DND-41 (cell line): Measurements from ENCODE around the gene OSBPL10.

Experiments used
- ATAC-seq: fragments of 200-7000 bp; cut with Tn5 transposase; 3 replicates; pipeline ENCODE4 v1.9.1; 2021; ENCODE audit warnings: low read depth; ENCODE audit not compliant: insufficient read depth
- DNase-seq: peaks from one replicate; pipeline ENCODE4 v3.0.0-alpha.2; 2020
- H2AFZ ChIP-seq: 2 replicates; pipeline ENCODE4 v1.6.0; 2012; ENCODE audit warnings: low read depth, low read length
- H3K27ac ChIP-seq: 2 replicates; pipeline ENCODE4 v1.5.1; 2012; ENCODE audit warnings: low read length, inconsistent platforms
- H3K27me3 ChIP-seq: fragments of 200-600 bp; sonication (generic); 2 replicates; pipeline ENCODE4 v1.6.0; 2012; ENCODE audit warnings: low read length, mild to moderate bottlenecking, inconsistent platforms; ENCODE audit not compliant: insufficient read depth, poor library complexity
- H3K36me3 ChIP-seq: 2 replicates; pipeline ENCODE4 v1.5.1; 2012; ENCODE audit warnings: low read length, inconsistent platforms; ENCODE audit not compliant: insufficient read depth
- H3K4me1 ChIP-seq: 2 replicates; pipeline ENCODE4 v1.5.1; 2012; ENCODE audit warnings: mild to moderate bottlenecking, low read length; ENCODE audit not compliant: insufficient read depth
- H3K4me2 ChIP-seq: 2 replicates; pipeline ENCODE4 v1.6.0; 2012; ENCODE audit warnings: mild to moderate bottlenecking, moderate library complexity, low read length, inconsistent platforms; ENCODE audit not compliant: insufficient read depth
- H3K4me3 ChIP-seq, 2 experiments: fragments of 200-600 bp in 1 of 2; shearing (Covaris generic) in 1 of 2; 2 replicates each; pipeline ENCODE4 v1.5.1; 2012 to 2016; ENCODE audit warnings: inconsistent platforms in 2 of 2, low read length in 2 of 2, mild to moderate bottlenecking in 2 of 2, low read depth in 1 of 2, moderate library complexity in 1 of 2
- H3K79me2 ChIP-seq: 2 replicates; pipeline ENCODE4 v1.6.0; 2012; ENCODE audit warnings: low read length, inconsistent platforms; ENCODE audit not compliant: insufficient read depth
- H3K9ac ChIP-seq: 2 replicates; pipeline ENCODE4 v1.6.0; 2012; ENCODE audit warnings: low read depth, mild to moderate bottlenecking, inconsistent platforms, low read length, moderate library complexity
- H3K9me3 ChIP-seq: 2 replicates; pipeline ENCODE4 v1.5.1; 2012; ENCODE audit warnings: low read length, moderate library complexity, mild to moderate bottlenecking, inconsistent platforms; ENCODE audit not compliant: insufficient read depth, severe bottlenecking
- H4K20me1 ChIP-seq: 2 replicates; pipeline ENCODE4 v1.6.0; 2012; ENCODE audit warnings: low read length; ENCODE audit not compliant: insufficient read depth
- EZH2 ChIP-seq: IDR thresholded peaks from 3 replicates; pipeline ENCODE4 v1.6.1; 2012; ENCODE audit warnings: borderline replicate concordance, low read depth, mild to moderate bottlenecking, moderate library complexity, low read length, inconsistent platforms; ENCODE audit not compliant: severe bottlenecking
- TF ChIP-seq, protein P1 (sequence below): IDR thresholded peaks from 2 replicates; pipeline ENCODE4 v1.5.1; 2012; ENCODE audit warnings: borderline replicate concordance, low read length, moderate library complexity, mild to moderate bottlenecking; ENCODE audit not compliant: poor library complexity, severe bottlenecking; ENCODE audit errors: extremely low read depth

Gene OSBPL10

DNA sequence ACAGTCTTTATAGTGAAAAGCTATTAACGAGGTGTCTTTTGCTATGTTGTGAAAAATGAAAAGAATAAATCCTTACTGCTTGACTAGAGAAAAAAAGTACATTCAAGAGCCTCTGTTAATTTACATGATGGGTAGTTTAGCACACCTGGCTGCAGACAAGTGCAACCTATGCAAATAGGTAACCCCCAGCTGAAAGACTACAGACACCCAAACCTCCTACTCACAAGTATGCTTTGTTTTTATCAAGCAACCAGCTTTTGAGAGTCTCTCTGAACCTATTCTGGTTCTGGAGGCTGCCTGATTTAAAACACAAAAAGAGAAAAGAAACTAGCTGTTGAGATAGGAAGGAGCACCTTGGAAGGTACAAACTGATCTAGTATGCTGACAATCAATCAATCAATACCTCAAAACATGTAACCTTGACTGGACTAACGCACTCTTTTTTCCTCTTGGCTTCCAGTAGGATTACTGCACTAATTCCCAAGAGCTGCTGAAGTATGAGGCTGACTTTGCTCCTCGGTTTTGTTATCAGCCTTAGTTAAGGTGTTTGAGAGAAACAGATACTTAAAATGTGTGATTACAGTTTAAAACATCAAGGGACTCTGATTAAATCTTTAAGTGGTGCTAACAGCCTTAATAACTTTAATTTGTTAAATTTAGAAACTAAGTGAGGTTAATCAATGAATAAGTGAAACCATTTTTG is 63.6 kb downstream of the OSBPL10 start:
- no peaks in the 10 kb centered on the region for H3K36me3 ChIP-seq
- H3K9me3 ChIP-seq, result peaks cover 8% of the 10 kb centered on the region
- H3K4me3 ChIP-seq, result peak overlapping the region in 1 of 2 experiments; percentile 40; a peak in 1 of 4 replicates
- H3K4me2 ChIP-seq, result peak overlapping the region; percentile 60
- peak overlapping the region; percentile 42 for H3K9ac ChIP-seq
- ATAC-seq (no peak), DNase-seq (no peak)
- peak overlapping the region; percentile 86 for H2AFZ ChIP-seq
- H3K27ac ChIP-seq, result peak overlapping the region; percentile 71
- TF ChIP-seq EZH2, result no peak
- TF ChIP-seq, protein P1, sequence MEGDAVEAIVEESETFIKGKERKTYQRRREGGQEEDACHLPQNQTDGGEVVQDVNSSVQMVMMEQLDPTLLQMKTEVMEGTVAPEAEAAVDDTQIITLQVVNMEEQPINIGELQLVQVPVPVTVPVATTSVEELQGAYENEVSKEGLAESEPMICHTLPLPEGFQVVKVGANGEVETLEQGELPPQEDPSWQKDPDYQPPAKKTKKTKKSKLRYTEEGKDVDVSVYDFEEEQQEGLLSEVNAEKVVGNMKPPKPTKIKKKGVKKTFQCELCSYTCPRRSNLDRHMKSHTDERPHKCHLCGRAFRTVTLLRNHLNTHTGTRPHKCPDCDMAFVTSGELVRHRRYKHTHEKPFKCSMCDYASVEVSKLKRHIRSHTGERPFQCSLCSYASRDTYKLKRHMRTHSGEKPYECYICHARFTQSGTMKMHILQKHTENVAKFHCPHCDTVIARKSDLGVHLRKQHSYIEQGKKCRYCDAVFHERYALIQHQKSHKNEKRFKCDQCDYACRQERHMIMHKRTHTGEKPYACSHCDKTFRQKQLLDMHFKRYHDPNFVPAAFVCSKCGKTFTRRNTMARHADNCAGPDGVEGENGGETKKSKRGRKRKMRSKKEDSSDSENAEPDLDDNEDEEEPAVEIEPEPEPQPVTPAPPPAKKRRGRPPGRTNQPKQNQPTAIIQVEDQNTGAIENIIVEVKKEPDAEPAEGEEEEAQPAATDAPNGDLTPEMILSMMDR, result no peak
- no peaks in the 10 kb centered on the region for H3K27me3 ChIP-seq
- no peaks in the 10 kb centered on the region for H4K20me1 ChIP-seq
- no peaks in the 10 kb centered on the region for H3K79me2 ChIP-seq
- peaks cover 29% of the 10 kb centered on the region for H3K4me1 ChIP-seq

DNA sequence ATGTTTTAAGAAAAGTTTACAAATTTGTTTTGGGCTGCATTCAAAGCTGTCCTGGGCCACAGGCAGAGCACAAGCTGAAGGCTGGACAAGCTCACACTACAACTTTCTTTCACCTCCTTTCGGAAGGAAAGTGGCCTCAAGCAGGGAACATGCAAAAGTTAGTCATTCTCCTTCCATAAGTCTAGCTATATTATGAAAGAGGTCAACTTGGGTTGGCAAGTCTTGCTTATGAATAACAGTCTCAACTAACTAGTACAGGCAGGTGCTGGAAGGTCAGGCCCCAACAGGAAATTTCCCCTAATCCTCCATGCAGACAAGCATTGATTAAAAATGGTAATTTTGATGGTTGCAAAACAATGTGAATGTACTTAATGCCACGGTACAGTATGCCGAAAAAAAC is 69.4 kb downstream of the OSBPL10 start:
- Histone ChIP-seq H3K4me3 (no peak overlapping the region), H3K36me3 (no peaks in the 10 kb centered on the region), H4K20me1 (no peaks in the 10 kb centered on the region), H3K4me1 (peaks cover 2% of the 10 kb centered on the region; the same call in 1 of the 2 replicates), H3K4me2 (no peak overlapping the region), H3K79me2 (no peaks in the 10 kb centered on the region), H3K27ac (no peak overlapping the region), H2AFZ (no peak overlapping the region), H3K9ac (no peak overlapping the region), H3K27me3 (no peaks in the 10 kb centered on the region), H3K9me3 (no peaks in the 10 kb centered on the region)
- TF ChIP-seq, protein P1, result no peak
- TF ChIP-seq EZH2, result no peak
- DNase-seq (no peak), ATAC-seq (no peak)

DNA sequence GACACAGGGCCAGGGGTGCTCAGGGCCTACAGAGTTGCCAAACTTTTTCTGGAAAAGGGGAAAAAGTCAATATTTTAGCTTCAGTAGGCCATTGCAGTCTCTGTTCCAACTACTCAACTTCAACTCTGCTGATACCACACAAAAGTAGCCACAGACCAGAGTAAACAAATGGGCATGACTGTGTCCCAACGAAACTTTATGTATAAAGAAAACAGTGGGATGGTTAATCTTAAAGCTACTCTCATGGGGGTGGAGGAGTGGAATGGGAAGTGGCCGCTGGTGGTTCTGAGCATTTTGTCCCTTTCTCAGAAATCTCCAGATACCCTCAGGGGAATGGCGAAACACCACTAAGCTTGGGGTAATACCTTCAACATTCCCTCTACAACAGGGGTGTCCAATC is 69.9 kb downstream of the OSBPL10 start:
- Histone ChIP-seq H3K4me2 (no peak overlapping the region), H3K4me3 (no peak overlapping the region), H3K4me1 (no peaks in the 10 kb centered on the region; the same call in 1 of the 2 replicates), H3K27me3 (no peaks in the 10 kb centered on the region), H3K9me3 (no peaks in the 10 kb centered on the region), H3K27ac (no peak overlapping the region), H3K79me2 (no peaks in the 10 kb centered on the region), H3K9ac (no peak overlapping the region), H2AFZ (no peak overlapping the region), H4K20me1 (no peaks in the 10 kb centered on the region), H3K36me3 (no peaks in the 10 kb centered on the region)
- TF ChIP-seq EZH2, result no peak
- TF ChIP-seq, protein P1, result no peak
- DNase-seq, result no peak
- ATAC-seq, result no peak

DNA sequence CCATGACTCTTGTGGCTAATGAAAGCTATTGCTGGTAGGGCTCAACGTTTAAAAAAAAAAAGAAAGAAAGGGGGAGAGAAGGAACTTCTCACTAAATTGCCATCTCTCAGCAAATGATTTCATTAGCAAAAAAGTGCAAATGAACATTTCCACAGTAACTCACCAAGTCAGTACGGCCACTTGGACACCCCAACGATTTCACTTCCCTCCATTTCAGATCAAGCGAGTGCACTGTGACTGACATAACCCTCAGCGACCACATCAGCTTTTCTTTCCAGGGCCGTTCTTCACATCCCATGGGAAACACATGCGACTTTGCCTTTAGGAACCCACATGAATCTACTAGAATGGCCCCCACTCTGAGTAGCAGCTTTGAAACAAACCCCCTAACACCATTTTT is 71.6 kb downstream of the OSBPL10 start:
- H3K4me1 ChIP-seq, result peaks cover 16% of the 10 kb centered on the region
- DNase-seq, result no peak
- no peaks in the 10 kb centered on the region for H3K27me3 ChIP-seq
- no peak for ATAC-seq
- H2AFZ ChIP-seq, result no peak overlapping the region
- no peak overlapping the region for H3K4me3 ChIP-seq
- no peaks in the 10 kb centered on the region for H3K36me3 ChIP-seq
- H3K9me3 ChIP-seq, result no peaks in the 10 kb centered on the region
- no peak for TF ChIP-seq EZH2
- TF ChIP-seq, protein P1, result no peak
- H3K79me2 ChIP-seq, result no peaks in the 10 kb centered on the region
- H3K9ac ChIP-seq, result no peak overlapping the region
- H4K20me1 ChIP-seq, result no peaks in the 10 kb centered on the region
- H3K4me2 ChIP-seq, result no peak overlapping the region
- H3K27ac ChIP-seq, result no peak overlapping the region
